Loucy (cell line): ENCODE data around the gene SYNGR4.
A peak's percentile ranks its signal among the peaks of the same experiment; 100 is the strongest.

Experiments
- H2AFZ ChIP-seq: fragments of 200-600 bp; sonication (generic); 2 replicates; pipeline ENCODE4 v1.6.0; 2016; ENCODE audit warnings: antibody characterized with exemption, mild to moderate bottlenecking, low read length, moderate library complexity
- H3F3A ChIP-seq: fragments of 200-600 bp; 2 replicates; pipeline ENCODE4 v1.6.0; 2016; ENCODE audit warnings: antibody characterized with exemption, low read depth, mild to moderate bottlenecking
- H3K27me3 ChIP-seq: fragments of 200-600 bp; sonication (generic); 2 replicates; pipeline ENCODE4 v1.6.1; 2014; ENCODE audit warnings: low read length, mild to moderate bottlenecking; ENCODE audit not compliant: insufficient read depth, poor library complexity, severe bottlenecking
- H3K36me3 ChIP-seq: fragments of 200-600 bp; sonication (generic); 2 replicates; pipeline ENCODE4 v1.6.1; 2016; ENCODE audit warnings: low read length; ENCODE audit not compliant: insufficient read depth
- H3K4me1 ChIP-seq: fragments of 200-600 bp; sonication (generic); 2 replicates; pipeline ENCODE4 v1.5.1; 2014; ENCODE audit warnings: low read length, mild to moderate bottlenecking; ENCODE audit not compliant: insufficient read depth, poor library complexity, severe bottlenecking
- H3K4me2 ChIP-seq: fragments of 200-600 bp; sonication (generic); 2 replicates; pipeline ENCODE4 v1.6.0; 2014; ENCODE audit warnings: antibody characterized with exemption, low read length, low read depth, mild to moderate bottlenecking; ENCODE audit not compliant: poor library complexity, severe bottlenecking
- H3K4me3 ChIP-seq: fragments of 200-600 bp; sonication (generic); 2 replicates; pipeline ENCODE4 v1.5.1; 2014; ENCODE audit warnings: low read length, mild to moderate bottlenecking, mixed read lengths; ENCODE audit not compliant: poor library complexity, severe bottlenecking
- H3K79me2 ChIP-seq: fragments of 200-600 bp; sonication (generic); 2 replicates; pipeline ENCODE4 v1.6.1; 2014; ENCODE audit warnings: low read length; ENCODE audit not compliant: insufficient read depth
- H3K9ac ChIP-seq: fragments of 200-600 bp; sonication (generic); 2 replicates; pipeline ENCODE4 v1.6.0; 2014; ENCODE audit warnings: mild to moderate bottlenecking, low read depth, low read length, moderate library complexity; ENCODE audit not compliant: poor library complexity, severe bottlenecking
- H3K9me2 ChIP-seq: fragments of 200-600 bp; sonication (generic); replicated peaks from 2 replicates; pipeline ENCODE4 v1.6.1; 2016; ENCODE audit warnings: low read depth, low read length, mixed read lengths
- H3K9me3 ChIP-seq: fragments of 200-600 bp; sonication (generic); 2 replicates; pipeline ENCODE4 v1.6.1; 2014; ENCODE audit warnings: mild to moderate bottlenecking, antibody characterized with exemption, low read length, low read depth; ENCODE audit not compliant: insufficient read depth
- H4K20me1 ChIP-seq: fragments of 200-600 bp; sonication (generic); 2 replicates; pipeline ENCODE4 v1.6.0; 2014; ENCODE audit warnings: antibody characterized with exemption, low read length, mild to moderate bottlenecking; ENCODE audit not compliant: insufficient read depth, poor library complexity, severe bottlenecking
- CTCF ChIP-seq: fragments of 200-600 bp; sonication (generic); conservative IDR thresholded peaks from 2 replicates; pipeline ENCODE4 v1.5.1; 2014; ENCODE audit warnings: mild to moderate bottlenecking, antibody characterized with exemption, low read length
- EZH2phosphoT487 ChIP-seq: fragments of 200-600 bp; IDR thresholded peaks from 2 replicates; pipeline ENCODE4 v1.6.1; 2018; ENCODE audit warnings: antibody characterized with exemption, mild to moderate bottlenecking, moderate library complexity, borderline replicate concordance

The SYNGR4 gene

DNA sequence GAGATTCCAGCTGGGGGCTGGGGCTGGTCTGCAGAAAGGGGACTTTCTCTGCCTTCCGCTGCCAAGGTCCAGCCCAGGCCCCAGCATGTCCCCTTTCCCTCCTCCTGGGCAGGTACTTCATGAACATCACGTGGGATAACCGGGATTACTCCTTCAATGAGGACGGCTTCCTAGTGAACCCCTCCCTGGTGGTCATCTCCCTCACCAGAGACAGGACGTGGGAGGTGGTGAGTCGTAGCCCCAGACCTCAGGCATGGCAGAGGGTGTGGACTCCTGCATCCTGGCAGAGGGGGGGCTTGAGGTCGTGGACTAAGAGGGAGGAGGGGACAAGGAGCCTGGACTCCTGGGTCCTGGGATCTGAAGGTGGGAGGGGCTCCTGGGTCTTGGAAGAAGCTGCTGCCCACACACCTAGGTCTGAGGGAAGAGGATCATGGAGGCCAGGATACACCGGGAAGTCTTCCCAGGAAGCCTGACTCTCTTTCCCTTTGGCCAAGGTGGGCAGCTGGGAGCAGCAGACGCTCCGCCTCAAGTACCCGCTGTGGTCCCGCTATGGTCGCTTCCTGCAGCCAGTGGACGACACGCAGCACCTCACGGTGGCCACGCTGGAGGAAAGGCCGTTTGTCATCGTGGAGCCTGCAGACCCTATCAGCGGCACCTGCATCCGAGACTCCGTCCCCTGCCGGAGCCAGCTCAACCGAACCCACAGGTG lies 49.9 kb downstream of the SYNGR4 start:
- no peak overlapping the region for H3K4me2 ChIP-seq
- no peaks in the 10 kb centered on the region for H3K79me2 ChIP-seq
- no peak overlapping the region for H3K9ac ChIP-seq
- H3K4me3 ChIP-seq, result no peak overlapping the region
- no peaks in the 10 kb centered on the region for H4K20me1 ChIP-seq
- H2AFZ ChIP-seq, result 0 out of 2 replicates have a peak overlapping the region, but pooled peaks have one; percentile 36
- no peaks in the 10 kb centered on the region for H3K27me3 ChIP-seq
- H3K9me2 ChIP-seq, result no peaks in the 10 kb centered on the region
- H3F3A ChIP-seq, result no peaks in the 10 kb centered on the region
- H3K4me1 ChIP-seq, result peaks cover 16% of the 10 kb centered on the region
- H3K36me3 ChIP-seq, result no peaks in the 10 kb centered on the region
- H3K9me3 ChIP-seq, result no peaks in the 10 kb centered on the region
- no peak for TF ChIP-seq CTCF
- TF ChIP-seq EZH2phosphoT487, result no peak

- no peaks in the 10 kb centered on the region for H3K27me3 ChIP-seq
- H3K9me3 ChIP-seq, result no peaks in the 10 kb centered on the region
- no peaks in the 10 kb centered on the region for H3K36me3 ChIP-seq
- no peaks in the 10 kb centered on the region for H4K20me1 ChIP-seq
- H3F3A ChIP-seq, result no peaks in the 10 kb centered on the region
- no peak overlapping the region for H3K4me2 ChIP-seq
- H3K9me2 ChIP-seq, result no peaks in the 10 kb centered on the region
- TF ChIP-seq CTCF (no peak), EZH2phosphoT487 (no peak)
- H2AFZ ChIP-seq, result no peak overlapping the region
- H3K79me2 ChIP-seq, result no peaks in the 10 kb centered on the region
- H3K9ac ChIP-seq, result no peak overlapping the region
- H3K4me1 ChIP-seq, result peaks cover 18% of the 10 kb centered on the region
- H3K4me3 ChIP-seq, result no peak overlapping the region
Observed at GRCh38 chr19:48415395-48415794, 51.2 kb downstream of the SYNGR4 start.

GRCh38 chr19:48415806-48416221 lies 51.6 kb downstream of the SYNGR4 start:
- Histone ChIP-seq H3K9ac (no peak overlapping the region), H4K20me1 (no peaks in the 10 kb centered on the region), H3K9me2 (no peaks in the 10 kb centered on the region), H3K4me1 (peaks cover 18% of the 10 kb centered on the region), H3K36me3 (no peaks in the 10 kb centered on the region), H3F3A (no peaks in the 10 kb centered on the region), H3K4me2 (no peak overlapping the region), H3K4me3 (no peak overlapping the region), H3K27me3 (no peaks in the 10 kb centered on the region), H3K79me2 (no peaks in the 10 kb centered on the region), H2AFZ (no peak overlapping the region), H3K9me3 (no peaks in the 10 kb centered on the region)
- TF ChIP-seq CTCF (no peak), EZH2phosphoT487 (no peak)
